HepG2 (cell line): ENCODE data around the gene MTOR. TPM values are rescaled to one million over a fixed set of nuclear protein-coding genes. Genes with fewer than 3 reads are reported as not detected.

ENCODE experiments used
- AHDC1 ChIP-seq: sonication (generic); formaldehyde crosslinking; IDR thresholded peaks from 2 replicates; pipeline ENCODE4 v1.5.1; 2020; ENCODE audit warnings: mild to moderate bottlenecking, missing genetic modification reagents, borderline replicate concordance
- EED ChIP-seq: sonication (generic); formaldehyde crosslinking; IDR thresholded peaks from 2 replicates; pipeline ENCODE4 v1.5.0; 2020; ENCODE audit warnings: mild to moderate bottlenecking, missing genetic modification reagents
- ELK4 ChIP-seq: sonication (generic); formaldehyde crosslinking; IDR thresholded peaks from 2 replicates; pipeline ENCODE4 v1.9.0; 2021; ENCODE audit warnings: missing genetic modification reagents, borderline replicate concordance
- GMEB2 ChIP-seq: IDR thresholded peaks from 2 replicates; pipeline ENCODE4 v1.6.1; 2016; ENCODE audit warnings: missing biosample characterization, missing genetic modification reagents, low read depth
- GPN1 ChIP-seq: sonication (generic); formaldehyde crosslinking; IDR thresholded peaks from 2 replicates; pipeline ENCODE4 v1.5.1; 2020; ENCODE audit warnings: missing genetic modification reagents, borderline replicate concordance
- ONECUT2 ChIP-seq: sonication (generic); formaldehyde crosslinking; IDR thresholded peaks from 2 replicates; pipeline ENCODE4 v1.4.0; 2020; ENCODE audit warnings: missing genetic modification reagents
- PBX3 ChIP-seq: sonication (generic); formaldehyde crosslinking; IDR thresholded peaks from 2 replicates; pipeline ENCODE4 v1.8.1; 2023; ENCODE audit warnings: missing genetic modification reagents, inconsistent platforms, borderline replicate concordance
- PCBP1 ChIP-seq: fragments of 200-400 bp; formaldehyde crosslinking; IDR thresholded peaks from 2 replicates; pipeline ENCODE4 v1.6.1; 2017; ENCODE audit warnings: mild to moderate bottlenecking, low read depth, low read length, borderline replicate concordance
- SMAD1 ChIP-seq: sonication (generic); formaldehyde crosslinking; IDR thresholded peaks from 2 replicates; pipeline ENCODE4 v1.4.0; 2020; ENCODE audit warnings: missing genetic modification reagents, low read depth, mild to moderate bottlenecking, borderline replicate concordance
- ZFP1 ChIP-seq: IDR thresholded peaks from 2 replicates; pipeline ENCODE4 v1.6.1; 2016
- ZNF234 ChIP-seq: sonication (generic); formaldehyde crosslinking; conservative IDR thresholded peaks from 2 replicates; pipeline ENCODE4 v1.5.1; 2020; ENCODE audit warnings: mild to moderate bottlenecking, missing genetic modification reagents
- ZNF549 ChIP-seq: sonication (generic); formaldehyde crosslinking; IDR thresholded peaks from 2 replicates; pipeline ENCODE4 v1.5.0; 2020; ENCODE audit warnings: missing genetic modification reagents
- ZNF800 ChIP-seq: sonication (generic); formaldehyde crosslinking; IDR thresholded peaks from 2 replicates; pipeline ENCODE4 v1.4.0; 2020; ENCODE audit warnings: missing genetic modification reagents
- ZNF879 ChIP-seq: sonication (generic); formaldehyde crosslinking; IDR thresholded peaks from 2 replicates; pipeline ENCODE4 v1.8.1; 2023; ENCODE audit warnings: missing genetic modification reagents
- ZSCAN9 ChIP-seq: IDR thresholded peaks from 2 replicates; pipeline ENCODE4 v1.6.1; 2016; ENCODE audit warnings: borderline replicate concordance
- polyA plus RNA-seq, 8 experiments: library from polyadenylated mRNA; depleted of rRNA in 3 of 8; stranded (reverse) in 7 of 8; unstranded in 1 of 8; fragments of >200 nt; fragmentation: Illumina TruSeq in 4 of 8; extraction: Trizol in 4 of 8; gene quantifications; 2 replicates each; pipeline versions ENCODE4 v1.2.1 to v1.2.3, GENCODE V29; 2011 to 2016; ENCODE audit warnings: low read depth in 4 of 8, missing spikeins in 1 of 8, mixed read lengths in 1 of 8; ENCODE audit not compliant: insufficient read depth in 1 of 8
- total RNA-seq, 5 experiments: library from RNA; depleted of rRNA; stranded (reverse); fragments of >200 nt; fragmentation: Illumina TruSeq; extraction: Trizol; gene quantifications; 2 replicates each; pipeline ENCODE4 v1.2.3, GENCODE V29; 2016; ENCODE audit warnings: low read depth in 1 of 5
- TF ChIP-seq, protein P1 (sequence below): sonication (generic); IDR thresholded peaks from 2 replicates; pipeline ENCODE4 v1.6.1; 2016; ENCODE audit warnings: low read depth, borderline replicate concordance

MTOR gene
- total and polyA plus RNA-seq, 2 of the 13 experiments (the other 11 are each of a cell fraction or from before 2014, with no cell fraction given): 24.6 to 34.6 TPM

GRCh38 chr1:11272832-11273594 is 10.7 kb upstream of the MTOR start, which contains the start of gene UBIAD1 (continued):
- TF ChIP-seq ZNF800 (CRISPR knock-in tag) (0 out of 2 replicates have a peak, but pooled peaks have one; percentile 40), AHDC1 (no peak), PBX3 (CRISPR knock-in tag) (no peak; the same call in 1 of the 2 replicates), ONECUT2 (CRISPR knock-in tag) (no peak), GPN1 (no peak), ZSCAN9 (no peak), ZNF549 (CRISPR knock-in tag) (no peak), ZNF234 (0 out of 2 replicates have a peak, but pooled peaks have one; percentile 56), SMAD1 (CRISPR knock-in tag) (no peak), ELK4 (CRISPR knock-in tag) (no peak), ZNF879 (CRISPR knock-in tag) (0 out of 2 replicates have a peak, but pooled peaks have one; percentile 19), GMEB2 (no peak), ZFP1 (CRISPR knock-in tag) (no peak), PCBP1 (0 out of 2 replicates have a peak, but pooled peaks have one; percentile 39), EED (CRISPR knock-in tag) (0 out of 2 replicates have a peak, but pooled peaks have one; percentile 9)
- TF ChIP-seq, protein P1, sequence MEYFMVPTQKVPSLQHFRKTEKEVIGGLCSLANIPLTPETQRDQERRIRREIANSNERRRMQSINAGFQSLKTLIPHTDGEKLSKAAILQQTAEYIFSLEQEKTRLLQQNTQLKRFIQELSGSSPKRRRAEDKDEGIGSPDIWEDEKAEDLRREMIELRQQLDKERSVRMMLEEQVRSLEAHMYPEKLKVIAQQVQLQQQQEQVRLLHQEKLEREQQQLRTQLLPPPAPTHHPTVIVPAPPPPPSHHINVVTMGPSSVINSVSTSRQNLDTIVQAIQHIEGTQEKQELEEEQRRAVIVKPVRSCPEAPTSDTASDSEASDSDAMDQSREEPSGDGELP: peak; percentile 60
